ENCODE data around the gene UMODL1. TPM values are rescaled to one million over a fixed set of nuclear protein-coding genes. Genes with fewer than 3 reads are reported as not detected.

Gene UMODL1
- total RNA-seq, 1 experiment from 2014 or later = not detected

DNA sequence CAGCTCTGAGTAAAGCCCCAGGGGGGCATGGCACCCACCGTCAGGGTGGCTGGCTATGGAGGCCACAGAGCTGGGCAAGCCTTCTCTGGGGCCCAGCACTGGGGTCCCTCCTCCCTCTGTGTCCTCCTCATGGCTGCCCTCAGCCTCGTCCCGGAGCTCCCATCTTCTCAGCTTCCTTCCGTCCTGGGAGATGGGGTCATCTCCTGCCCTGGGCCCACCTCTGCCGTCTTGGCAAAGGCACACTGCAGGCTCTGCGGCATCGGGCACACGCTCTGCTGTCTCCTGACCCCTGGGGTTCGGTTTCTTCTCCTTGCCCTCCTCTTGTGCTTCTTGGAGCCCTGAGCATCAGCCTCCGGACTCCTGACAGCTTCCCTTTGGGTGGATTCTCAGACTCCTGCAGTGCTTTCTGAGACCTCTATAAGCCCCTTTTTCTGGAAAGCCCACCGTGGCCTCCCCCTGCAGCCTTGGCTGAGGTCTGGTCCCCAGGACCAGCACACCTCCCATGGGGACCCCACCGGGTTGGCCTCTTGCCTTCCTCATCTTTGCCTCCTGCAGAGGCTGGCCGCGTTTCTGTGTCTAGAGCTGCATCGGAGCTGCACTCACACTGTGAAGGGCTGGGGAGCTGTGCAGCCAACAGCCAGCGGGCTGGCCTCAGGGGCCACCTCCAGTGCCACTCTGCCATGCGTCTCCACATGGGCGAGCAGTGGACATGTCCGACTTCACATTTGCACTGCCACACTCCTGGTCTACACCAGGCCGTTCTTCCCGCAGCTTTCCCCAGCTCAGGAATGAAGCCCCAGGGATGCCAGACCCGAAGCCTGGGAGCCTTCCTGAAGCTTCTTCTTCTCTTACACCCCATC, 11.6 kb downstream of the UMODL1 start:
- Histone ChIP-seq H3K9me3 (ENCODE audit: control insufficient read depth, low read depth, low read length) (no peaks in the 10 kb centered on the region), H2BK120ac (ENCODE audit: low read depth, low read length, poor library complexity, severe bottlenecking) (no peak overlapping the region), H4K5ac (ENCODE audit: insufficient read length, low read depth, low read length) (no peak overlapping the region), H4K91ac (ENCODE audit: insufficient read length, low read depth, low read length) (no peak overlapping the region), H3K23ac (ENCODE audit: insufficient read length, low read depth, low read length) (no peak overlapping the region), H2AK5ac (ENCODE audit: insufficient read length, low read length) (no peak overlapping the region), H2BK5ac (ENCODE audit: insufficient read length, low read length) (no peak overlapping the region), H2BK12ac (ENCODE audit: insufficient read length, low read depth, low read length) (no peak overlapping the region), H3T11ph (ENCODE audit: low read length) (no peak overlapping the region), H4K8ac (replicated peaks; ENCODE audit: insufficient read length, low read depth, low read length) (no peak overlapping the region), H3K79me2 (ENCODE audit: insufficient read depth, low read length) (no peaks in the 10 kb centered on the region), H3K9ac (ENCODE audit: extremely low read depth, insufficient read length, low read length) (no peak overlapping the region), H3K79me1 (ENCODE audit: insufficient read depth, low read depth, low read length, poor library complexity, severe bottlenecking) (no peaks in the 10 kb centered on the region), H3K4ac (ENCODE audit: low read depth, low read length) (no peak overlapping the region), H2BK15ac (ENCODE audit: low read depth, low read length) (no peak overlapping the region), H4K20me1 (ENCODE audit: control insufficient read depth, insufficient read depth, insufficient read length) (no peaks in the 10 kb centered on the region), H3K27me3 (ENCODE audit: insufficient read depth, low read length) (no peaks in the 10 kb centered on the region), H2BK20ac (ENCODE audit: low read depth, low read length, poor library complexity, severe bottlenecking) (no peak overlapping the region), H3K14ac (ENCODE audit: insufficient read depth, low read length) (no peak overlapping the region), H3K4me2 (ENCODE audit: insufficient read depth, insufficient read length, low read length) (no peak overlapping the region), H3K27ac (ENCODE audit: insufficient read length, low read depth, low read length) (no peak overlapping the region), H3K56ac (ENCODE audit: insufficient read length, low read depth, low read length) (no peak overlapping the region), H2AFZ (ENCODE audit: low read length) (no peak overlapping the region), H3K4me1 (ENCODE audit: insufficient read depth, low read length) (no peaks in the 10 kb centered on the region), H3K23me2 (ENCODE audit: insufficient read length, low read depth, low read length, poor library complexity, severe bottlenecking) (no peaks in the 10 kb centered on the region), H3K18ac (ENCODE audit: insufficient read length, low read depth, low read length) (no peak overlapping the region)
- Mint-ChIP-seq H3K27me3 (ENCODE audit: low read depth) (no peaks in the 10 kb centered on the region), H3K27ac (no peak overlapping the region; a peak in 3 of 7 replicates), H3K36me3 (ENCODE audit: insufficient read depth in 1 of 3, low read depth in 3 of 3) (no peaks in the 10 kb centered on the region), H3K9me3 (no peaks in the 10 kb centered on the region), H3K4me3 (no peak overlapping the region), H3K4me1 (no peaks in the 10 kb centered on the region)
- WGBS (ENCODE audit: extremely low coverage, insufficient read length, low lambda C conversion rate) = no CpG with 5 or more reads among the region's 22 CpGs
- TF ChIP-seq, protein P1, sequence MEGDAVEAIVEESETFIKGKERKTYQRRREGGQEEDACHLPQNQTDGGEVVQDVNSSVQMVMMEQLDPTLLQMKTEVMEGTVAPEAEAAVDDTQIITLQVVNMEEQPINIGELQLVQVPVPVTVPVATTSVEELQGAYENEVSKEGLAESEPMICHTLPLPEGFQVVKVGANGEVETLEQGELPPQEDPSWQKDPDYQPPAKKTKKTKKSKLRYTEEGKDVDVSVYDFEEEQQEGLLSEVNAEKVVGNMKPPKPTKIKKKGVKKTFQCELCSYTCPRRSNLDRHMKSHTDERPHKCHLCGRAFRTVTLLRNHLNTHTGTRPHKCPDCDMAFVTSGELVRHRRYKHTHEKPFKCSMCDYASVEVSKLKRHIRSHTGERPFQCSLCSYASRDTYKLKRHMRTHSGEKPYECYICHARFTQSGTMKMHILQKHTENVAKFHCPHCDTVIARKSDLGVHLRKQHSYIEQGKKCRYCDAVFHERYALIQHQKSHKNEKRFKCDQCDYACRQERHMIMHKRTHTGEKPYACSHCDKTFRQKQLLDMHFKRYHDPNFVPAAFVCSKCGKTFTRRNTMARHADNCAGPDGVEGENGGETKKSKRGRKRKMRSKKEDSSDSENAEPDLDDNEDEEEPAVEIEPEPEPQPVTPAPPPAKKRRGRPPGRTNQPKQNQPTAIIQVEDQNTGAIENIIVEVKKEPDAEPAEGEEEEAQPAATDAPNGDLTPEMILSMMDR (conservative IDR thresholded peaks at IDR 0.05) = no peak
- no peak for DNase-seq
